Amygdala (tissue), 56 donors: Measurements from ENCODE around the gene WHRN.

Source experiments
- DNase-seq, 56 donors: peaks; one replicate each; lab custom pipeline; 2025; lab: John Stamatoyannopoulos, UW

The WHRN gene

GRCh38 chr9:114428466-114428865 lies 76.8 kb downstream of the WHRN start:
- DNase-seq: peak in 12 of 56 donors; percentile 5 to 36 (median 18)

GRCh38 chr9:114427644-114428043 lies 77.6 kb downstream of the WHRN start:
- DNase-seq: no peak

GRCh38 chr9:114426046-114426948 lies 79.0 kb downstream of the WHRN start:
- no peak for DNase-seq

GRCh38 chr9:114425126-114425525 lies 80.1 kb downstream of the WHRN start:
- DNase-seq: no peak

- no peak for DNase-seq
Observed at GRCh38 chr9:114424126-114424525, 81.1 kb downstream of the WHRN start.

- no peak for DNase-seq
Observed at GRCh38 chr9:114423181-114423580, 82.1 kb downstream of the WHRN start.

GRCh38 chr9:114421147-114421546 lies 84.1 kb downstream of the WHRN start:
- no peak for DNase-seq

GRCh38 chr9:114419796-114420195 lies 85.5 kb downstream of the WHRN start:
- no peak for DNase-seq

GRCh38 chr9:114418053-114418452 lies 87.2 kb downstream of the WHRN start:
- DNase-seq: no peak

GRCh38 chr9:114417511-114417910 lies 87.8 kb downstream of the WHRN start:
- DNase-seq: no peak

- no peak for DNase-seq
Observed at GRCh38 chr9:114416906-114417305, 88.4 kb downstream of the WHRN start.

GRCh38 chr9:114416290-114416689 lies 89.0 kb downstream of the WHRN start:
- no peak for DNase-seq

- no peak for DNase-seq
Observed at GRCh38 chr9:114414346-114414745, 90.9 kb downstream of the WHRN start.

- DNase-seq: no peak
Observed at GRCh38 chr9:114413861-114414301, 91.4 kb downstream of the WHRN start.

GRCh38 chr9:114412048-114412683 lies 93.1 kb downstream of the WHRN start:
- no peak for DNase-seq

GRCh38 chr9:114411452-114411851 lies 93.8 kb downstream of the WHRN start:
- no peak for DNase-seq

GRCh38 chr9:114410910-114411309 lies 94.4 kb downstream of the WHRN start:
- DNase-seq: no peak

GRCh38 chr9:114409842-114410241 lies 95.4 kb downstream of the WHRN start:
- DNase-seq: no peak

GRCh38 chr9:114409103-114409780 lies 96.0 kb downstream of the WHRN start:
- no peak for DNase-seq

- no peak for DNase-seq
Observed at GRCh38 chr9:114408645-114409044, 96.6 kb downstream of the WHRN start.

- DNase-seq: no peak
Observed at GRCh38 chr9:114407889-114408288, 97.4 kb downstream of the WHRN start.
